Measurements from ENCODE around the gene TRMU.

DNA sequence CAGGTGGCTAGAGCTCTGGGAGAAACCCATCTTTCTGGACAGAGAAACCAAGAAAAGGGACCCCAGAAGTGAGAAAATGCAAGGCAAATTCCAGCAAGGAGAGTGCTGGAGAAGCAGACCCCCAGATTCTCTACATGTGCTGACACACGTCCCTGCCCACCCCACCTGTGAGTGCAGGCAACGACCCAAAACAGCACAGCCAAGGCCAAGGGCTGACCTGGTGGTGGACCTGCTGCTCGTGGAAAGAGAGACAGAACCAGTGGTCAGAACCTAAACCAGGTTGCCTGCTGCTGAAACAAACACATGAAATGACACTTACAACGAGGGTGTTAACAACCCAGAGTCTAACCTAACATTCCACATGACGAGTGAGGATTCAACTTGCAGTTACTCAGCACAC, 24.6 kb downstream of the TRMU start:
- TF ChIP-seq, protein P1, sequence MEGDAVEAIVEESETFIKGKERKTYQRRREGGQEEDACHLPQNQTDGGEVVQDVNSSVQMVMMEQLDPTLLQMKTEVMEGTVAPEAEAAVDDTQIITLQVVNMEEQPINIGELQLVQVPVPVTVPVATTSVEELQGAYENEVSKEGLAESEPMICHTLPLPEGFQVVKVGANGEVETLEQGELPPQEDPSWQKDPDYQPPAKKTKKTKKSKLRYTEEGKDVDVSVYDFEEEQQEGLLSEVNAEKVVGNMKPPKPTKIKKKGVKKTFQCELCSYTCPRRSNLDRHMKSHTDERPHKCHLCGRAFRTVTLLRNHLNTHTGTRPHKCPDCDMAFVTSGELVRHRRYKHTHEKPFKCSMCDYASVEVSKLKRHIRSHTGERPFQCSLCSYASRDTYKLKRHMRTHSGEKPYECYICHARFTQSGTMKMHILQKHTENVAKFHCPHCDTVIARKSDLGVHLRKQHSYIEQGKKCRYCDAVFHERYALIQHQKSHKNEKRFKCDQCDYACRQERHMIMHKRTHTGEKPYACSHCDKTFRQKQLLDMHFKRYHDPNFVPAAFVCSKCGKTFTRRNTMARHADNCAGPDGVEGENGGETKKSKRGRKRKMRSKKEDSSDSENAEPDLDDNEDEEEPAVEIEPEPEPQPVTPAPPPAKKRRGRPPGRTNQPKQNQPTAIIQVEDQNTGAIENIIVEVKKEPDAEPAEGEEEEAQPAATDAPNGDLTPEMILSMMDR (IDR thresholded peaks at IDR 0.05; ENCODE audit: extremely low read depth in 1 of 2, insufficient read depth in 1 of 2, low read depth in 1 of 2, low read length in 2 of 2), result no peak
- TF ChIP-seq POLR2AphosphoS5 (IDR thresholded peaks at IDR 0.05; ENCODE audit: insufficient read depth, low read depth, low read length), result no peak
- TF ChIP-seq POLR2A (IDR thresholded peaks at IDR 0.05; ENCODE audit: low read depth, low read length), result no peak
- TF ChIP-seq GATA2 (IDR thresholded peaks at IDR 0.05; ENCODE audit: insufficient read depth, insufficient read length, low read depth, low read length), result no peak
- TF ChIP-seq, protein P2, sequence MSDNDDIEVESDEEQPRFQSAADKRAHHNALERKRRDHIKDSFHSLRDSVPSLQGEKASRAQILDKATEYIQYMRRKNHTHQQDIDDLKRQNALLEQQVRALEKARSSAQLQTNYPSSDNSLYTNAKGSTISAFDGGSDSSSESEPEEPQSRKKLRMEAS (IDR thresholded peaks at IDR 0.05; ENCODE audit: insufficient read depth, insufficient read length), result no peak
- no peak for TF ChIP-seq JUN (IDR thresholded peaks at IDR 0.05; ENCODE audit: borderline replicate concordance, insufficient read depth, insufficient read length, low read depth)

Data from endothelial cell of umbilical vein (primary cell).